Right atrium auricular region (tissue), 2 donors: ENCODE measurements around the gene STARD9. TPM values are rescaled to one million over a fixed set of nuclear protein-coding genes. Genes with fewer than 3 reads are reported as not detected.

Experiments
- DNase-seq: peaks from one replicate; pipeline ENCODE4 v3.0.0-alpha.2; 2019; ENCODE audit warnings: low spot score
- H3K27ac ChIP-seq, 2 donors: fragments of 200-600 bp; sonication (generic); 1 replicate in 1 of 2; 2 replicates in 1 of 2; pipeline ENCODE4 v1.5.1; 2016 to 2019
- H3K27me3 ChIP-seq, 2 donors: fragments of 200-600 bp; sonication (generic); one replicate each; pipeline versions ENCODE4 v1.5.1 to v1.6.0; 2017 to 2019
- H3K36me3 ChIP-seq: fragments of 200-600 bp; sonication (generic); one replicate; pipeline ENCODE4 v1.5.1; 2016
- H3K4me1 ChIP-seq, 2 donors: fragments of 200-600 bp; sonication (generic); one replicate each; pipeline versions ENCODE4 v1.5.1 to v1.6.0; 2017 to 2019
- H3K4me3 ChIP-seq, 2 donors: fragments of 200-600 bp; sonication (generic); 1 replicate in 1 of 2; 2 replicates in 1 of 2; pipeline ENCODE4 v1.5.1; 2017 to 2019; ENCODE audit warnings: mild to moderate bottlenecking in 1 of 2, moderate library complexity in 1 of 2
- H3K9me3 ChIP-seq, 2 donors: fragments of 200-600 bp; sonication (generic); one replicate each; pipeline ENCODE4 v1.5.1; 2019
- total RNA-seq, 2 donors: library from RNA; depleted of rRNA; stranded (reverse); fragments of >200 nt; gene quantifications; one replicate each; pipeline ENCODE4 v1.1.0, GENCODE V29; 2016
- TF ChIP-seq, protein P1 (sequence below), 2 donors: fragments of 200-600 bp; sonication (generic); IDR thresholded peaks; one replicate each; pipeline ENCODE4 v1.5.1; 2019; ENCODE audit warnings: antibody characterized with exemption in 2 of 2

The STARD9 gene
- total RNA-seq, 2 donors from 2014 or later = 8.3 to 8.8 TPM

GRCh38 chr15:42712584-42712983, 137.2 kb downstream of the STARD9 start:
- Histone ChIP-seq H3K27ac (no peak overlapping the region), H3K9me3 (no peaks in the 10 kb centered on the region), H3K4me3 (no peak overlapping the region), H3K27me3 (no peaks in the 10 kb centered on the region), H3K4me1 (no peaks in the 10 kb centered on the region), H3K36me3 (peaks cover 12% of the 10 kb centered on the region)
- TF ChIP-seq, protein P1, sequence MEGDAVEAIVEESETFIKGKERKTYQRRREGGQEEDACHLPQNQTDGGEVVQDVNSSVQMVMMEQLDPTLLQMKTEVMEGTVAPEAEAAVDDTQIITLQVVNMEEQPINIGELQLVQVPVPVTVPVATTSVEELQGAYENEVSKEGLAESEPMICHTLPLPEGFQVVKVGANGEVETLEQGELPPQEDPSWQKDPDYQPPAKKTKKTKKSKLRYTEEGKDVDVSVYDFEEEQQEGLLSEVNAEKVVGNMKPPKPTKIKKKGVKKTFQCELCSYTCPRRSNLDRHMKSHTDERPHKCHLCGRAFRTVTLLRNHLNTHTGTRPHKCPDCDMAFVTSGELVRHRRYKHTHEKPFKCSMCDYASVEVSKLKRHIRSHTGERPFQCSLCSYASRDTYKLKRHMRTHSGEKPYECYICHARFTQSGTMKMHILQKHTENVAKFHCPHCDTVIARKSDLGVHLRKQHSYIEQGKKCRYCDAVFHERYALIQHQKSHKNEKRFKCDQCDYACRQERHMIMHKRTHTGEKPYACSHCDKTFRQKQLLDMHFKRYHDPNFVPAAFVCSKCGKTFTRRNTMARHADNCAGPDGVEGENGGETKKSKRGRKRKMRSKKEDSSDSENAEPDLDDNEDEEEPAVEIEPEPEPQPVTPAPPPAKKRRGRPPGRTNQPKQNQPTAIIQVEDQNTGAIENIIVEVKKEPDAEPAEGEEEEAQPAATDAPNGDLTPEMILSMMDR (IDR thresholded peaks at IDR 0.05) = no peak
- no peak for DNase-seq

DNA sequence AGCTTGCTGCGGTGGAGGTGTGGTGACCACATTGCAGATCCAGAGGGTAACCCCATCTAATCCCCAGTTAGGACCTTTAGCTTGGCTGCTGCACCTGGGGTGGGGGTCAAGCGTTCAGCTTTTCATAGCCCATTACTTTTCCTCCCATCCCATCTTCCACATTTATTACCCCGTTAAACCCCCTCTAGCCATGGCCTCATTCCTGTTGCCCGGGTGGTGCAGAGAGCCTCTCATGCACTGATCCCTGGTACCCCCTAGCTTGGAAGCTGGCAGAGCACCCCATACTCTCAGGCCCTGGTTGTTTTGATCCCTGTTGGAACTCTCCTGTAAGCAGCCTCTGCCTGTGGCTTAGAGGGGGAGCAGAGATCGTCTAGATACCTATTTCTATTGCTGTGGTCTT, 140.7 kb downstream of the STARD9 start:
- no peaks in the 10 kb centered on the region for H3K4me1 ChIP-seq
- no peaks in the 10 kb centered on the region for H3K27me3 ChIP-seq
- H3K36me3 ChIP-seq = peaks cover 44% of the 10 kb centered on the region
- TF ChIP-seq, protein P1 (IDR thresholded peaks at IDR 0.05) = no peak
- no peak for DNase-seq
- no peaks in the 10 kb centered on the region for H3K9me3 ChIP-seq
- H3K27ac ChIP-seq = no peak overlapping the region
- H3K4me3 ChIP-seq = no peak overlapping the region

DNA sequence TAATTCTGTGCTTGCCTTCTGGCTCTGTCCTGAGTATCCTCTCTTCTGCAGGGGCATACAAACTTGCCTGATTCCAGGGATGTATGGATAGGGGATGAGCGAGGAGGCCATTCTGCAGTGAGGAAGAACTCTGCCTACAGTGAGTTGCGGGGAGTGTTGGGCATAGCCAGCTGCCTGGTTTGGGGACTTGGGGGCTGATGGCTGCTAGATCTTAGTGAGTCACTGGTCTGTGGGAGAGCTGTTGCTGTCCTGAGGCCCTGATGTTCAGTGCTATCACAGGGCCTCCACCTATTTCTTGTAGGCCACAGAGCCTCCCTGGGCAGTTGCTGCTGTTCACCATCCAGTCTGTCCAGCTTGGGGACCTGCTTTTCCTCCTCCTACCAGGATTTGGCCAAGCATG, 141.2 kb downstream of the STARD9 start:
- DNase-seq = no peak
- H3K36me3 ChIP-seq = peaks cover 45% of the 10 kb centered on the region
- H3K27ac ChIP-seq = no peak overlapping the region
- H3K27me3 ChIP-seq = no peaks in the 10 kb centered on the region
- TF ChIP-seq, protein P1 (IDR thresholded peaks at IDR 0.05) = no peak
- no peaks in the 10 kb centered on the region for H3K9me3 ChIP-seq
- no peak overlapping the region for H3K4me3 ChIP-seq
- H3K4me1 ChIP-seq = no peaks in the 10 kb centered on the region

DNA sequence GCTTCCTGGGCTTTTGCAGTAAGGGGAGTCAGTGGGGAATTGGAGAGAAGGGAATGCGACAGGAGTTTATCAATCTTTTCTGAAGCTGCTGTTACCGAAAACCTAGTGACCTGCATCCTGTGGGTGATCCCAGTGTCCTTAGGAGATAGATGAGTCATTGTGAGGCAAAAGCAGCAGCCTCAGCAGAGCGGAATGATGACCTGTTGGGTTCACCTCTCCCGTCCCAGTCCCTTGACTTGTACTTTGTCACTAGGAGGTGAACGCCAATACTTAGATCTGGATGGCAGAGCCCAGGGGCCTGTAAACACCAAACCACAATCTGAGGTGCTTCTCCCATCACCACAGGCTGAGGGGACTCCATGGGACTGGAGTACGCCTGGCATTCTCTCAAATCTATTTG, 143.6 kb downstream of the STARD9 start:
- no peaks in the 10 kb centered on the region for H3K27me3 ChIP-seq
- H3K4me3 ChIP-seq = no peak overlapping the region
- H3K27ac ChIP-seq = no peak overlapping the region
- H3K36me3 ChIP-seq = peaks cover 62% of the 10 kb centered on the region
- no peak for DNase-seq
- TF ChIP-seq, protein P1 (IDR thresholded peaks at IDR 0.05) = no peak
- no peaks in the 10 kb centered on the region for H3K9me3 ChIP-seq
- no peaks in the 10 kb centered on the region for H3K4me1 ChIP-seq

DNA sequence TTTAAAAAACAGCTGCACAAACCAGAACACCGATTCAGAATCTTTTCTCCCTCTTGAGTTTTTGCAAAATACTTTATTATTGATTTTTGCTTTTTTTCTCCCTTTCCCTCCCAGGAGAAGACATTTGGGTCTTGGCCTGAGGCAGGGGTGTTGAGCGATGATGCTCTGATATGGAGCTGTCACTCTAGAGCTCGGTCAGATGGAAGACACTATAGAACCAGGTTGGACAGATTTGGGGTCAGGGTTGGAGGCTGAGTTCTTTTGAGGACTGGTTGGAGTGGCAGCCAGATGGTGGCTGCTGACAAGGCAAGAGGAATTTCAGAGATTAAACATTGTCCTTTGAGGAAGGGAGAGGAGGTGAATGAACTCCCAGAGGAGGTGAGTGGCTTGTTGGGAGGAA, 144.7 kb downstream of the STARD9 start:
- no peak overlapping the region for H3K4me3 ChIP-seq
- no peak for DNase-seq
- no peaks in the 10 kb centered on the region for H3K4me1 ChIP-seq
- peaks cover 72% of the 10 kb centered on the region for H3K36me3 ChIP-seq
- no peaks in the 10 kb centered on the region for H3K9me3 ChIP-seq
- H3K27me3 ChIP-seq = no peaks in the 10 kb centered on the region
- H3K27ac ChIP-seq = no peak overlapping the region
- TF ChIP-seq, protein P1 (IDR thresholded peaks at IDR 0.05) = no peak

GRCh38 chr15:42721016-42721415, 145.6 kb downstream of the STARD9 start:
- no peak overlapping the region for H3K4me3 ChIP-seq
- H3K27ac ChIP-seq = no peak overlapping the region
- TF ChIP-seq, protein P1 (IDR thresholded peaks at IDR 0.05) = no peak
- DNase-seq = no peak
- H3K27me3 ChIP-seq = no peaks in the 10 kb centered on the region
- H3K36me3 ChIP-seq = peaks cover 77% of the 10 kb centered on the region
- H3K4me1 ChIP-seq = no peaks in the 10 kb centered on the region
- no peaks in the 10 kb centered on the region for H3K9me3 ChIP-seq
